Measurements from ENCODE around the gene MEGF6. TPM values are rescaled to one million over a fixed set of nuclear protein-coding genes. Genes with fewer than 3 reads are reported as not detected.
A peak's percentile ranks its signal among the peaks of the same experiment; 100 is the strongest.

The MEGF6 gene
- total RNA-seq, 6 experiments from 2014 or later: 2.2 to 9.6 (median 4.4) TPM

- H3K4me3 ChIP-seq: no peak overlapping the region
- H3K4me1 ChIP-seq: peaks cover 0 to 11% (median 0%) of the 10 kb centered on the region in 4 donors
- H3K36me3 ChIP-seq: no peaks in the 10 kb centered on the region
- TF ChIP-seq POLR2A (IDR thresholded peaks at IDR 0.05): no peak
- no peak for TF ChIP-seq CTCF (IDR thresholded peaks at IDR 0.05)
- intact Hi-C loops (cut with DNase I): no loop called here
- WGBS (ENCODE audit: insufficient coverage, low coverage, low lambda C conversion rate, missing lambda C conversion rate): 74% methylated on average over 4 of the region's 14 CpGs
- peak; percentile 5 to 35 (median 12) for ATAC-seq
- H3K9me3 ChIP-seq: no peaks in the 10 kb centered on the region
- H3K27me3 ChIP-seq: no peaks in the 10 kb centered on the region
- H3K27ac ChIP-seq: peak overlapping the region; percentile 9 to 11 (median 10)
- DNase-seq: peak in 1 of 3 donors; percentile 23
Measured at GRCh38 chr1:3460672-3461131, 150.6 kb downstream of the MEGF6 start.

- H3K4me1 ChIP-seq: peaks cover 0 to 11% (median 0%) of the 10 kb centered on the region in 4 donors
- peak overlapping the region; percentile 9 to 11 (median 10) for H3K27ac ChIP-seq
- DNase-seq: peak; percentile 79 to 89 (median 87)
- no peak for TF ChIP-seq POLR2A (IDR thresholded peaks at IDR 0.05)
- TF ChIP-seq CTCF (IDR thresholded peaks at IDR 0.05): no peak
- 53% methylated on average over 8 of the region's 23 CpGs for WGBS (ENCODE audit: insufficient coverage, low coverage, low lambda C conversion rate, missing lambda C conversion rate)
- H3K27me3 ChIP-seq: no peaks in the 10 kb centered on the region
- H3K9me3 ChIP-seq: no peaks in the 10 kb centered on the region
- peak; percentile 88 to 94 (median 88) for ATAC-seq
- H3K4me3 ChIP-seq: no peak overlapping the region
- no peaks in the 10 kb centered on the region for H3K36me3 ChIP-seq
- intact Hi-C loops (cut with DNase I): no loop called here
Measured at GRCh38 chr1:3459940-3460671, 151.2 kb downstream of the MEGF6 start.

GRCh38 chr1:3459051-3459908, 152.0 kb downstream of the MEGF6 start:
- intact Hi-C loops (cut with DNase I): no loop called here
- Histone ChIP-seq H3K36me3 (no peaks in the 10 kb centered on the region), H3K4me3 (no peak overlapping the region), H3K27ac (peak overlapping the region in 2 of 3 donors; percentile 9 to 10), H3K27me3 (no peaks in the 10 kb centered on the region), H3K9me3 (no peaks in the 10 kb centered on the region), H3K4me1 (peaks cover 0 to 11% (median 0%) of the 10 kb centered on the region in 4 donors)
- peak in 1 of 3 donors; percentile 16 for DNase-seq
- WGBS (ENCODE audit: insufficient coverage, low coverage, low lambda C conversion rate, missing lambda C conversion rate): 76% methylated on average over 10 of the region's 24 CpGs
- no peak for TF ChIP-seq POLR2A (IDR thresholded peaks at IDR 0.05)
- no peak for TF ChIP-seq CTCF (IDR thresholded peaks at IDR 0.05)
- no peak for ATAC-seq

- intact Hi-C loops (cut with DNase I): no loop called here
- peak in 1 of 3 donors; percentile 21 for DNase-seq
- ATAC-seq: no peak
Measured at GRCh38 chr1:3457910-3458883, 153.1 kb downstream of the MEGF6 start.

More at GRCh38 chr1:3457910-3458883, 153.1 kb downstream of the MEGF6 start:
- H3K27me3 ChIP-seq: no peaks in the 10 kb centered on the region
- no peaks in the 10 kb centered on the region for H3K9me3 ChIP-seq
- no peaks in the 10 kb centered on the region for H3K36me3 ChIP-seq
- H3K4me1 ChIP-seq: peaks cover 0 to 20% (median 3%) of the 10 kb centered on the region in 4 donors
- TF ChIP-seq POLR2A (IDR thresholded peaks at IDR 0.05) (no peak), CTCF (IDR thresholded peaks at IDR 0.05) (no peak)
- WGBS (ENCODE audit: insufficient coverage, low coverage, low lambda C conversion rate, missing lambda C conversion rate): 22% methylated on average over 4 of the region's 18 CpGs
- H3K27ac ChIP-seq: no peak overlapping the region
- no peak overlapping the region for H3K4me3 ChIP-seq

All from right lobe of liver (tissue), 6 donors.